NCI-H128 (cell line): ENCODE results near the gene SBF1.
"Not testable (repeated sequence)": the region's sequence is repeated elsewhere in the genome, so short reads cannot be mapped to it uniquely, and the experiment has no call there.

ENCODE experiments used
- DNase-seq: peaks from one replicate; lab custom pipeline; 2025; ENCODE audit not compliant: unreplicated experiment; lab: John Stamatoyannopoulos, UW

The SBF1 gene

GRCh38 chr22:50445880-50446707 lies 28.7 kb downstream of the SBF1 start:
- DNase-seq = no peak

DNA sequence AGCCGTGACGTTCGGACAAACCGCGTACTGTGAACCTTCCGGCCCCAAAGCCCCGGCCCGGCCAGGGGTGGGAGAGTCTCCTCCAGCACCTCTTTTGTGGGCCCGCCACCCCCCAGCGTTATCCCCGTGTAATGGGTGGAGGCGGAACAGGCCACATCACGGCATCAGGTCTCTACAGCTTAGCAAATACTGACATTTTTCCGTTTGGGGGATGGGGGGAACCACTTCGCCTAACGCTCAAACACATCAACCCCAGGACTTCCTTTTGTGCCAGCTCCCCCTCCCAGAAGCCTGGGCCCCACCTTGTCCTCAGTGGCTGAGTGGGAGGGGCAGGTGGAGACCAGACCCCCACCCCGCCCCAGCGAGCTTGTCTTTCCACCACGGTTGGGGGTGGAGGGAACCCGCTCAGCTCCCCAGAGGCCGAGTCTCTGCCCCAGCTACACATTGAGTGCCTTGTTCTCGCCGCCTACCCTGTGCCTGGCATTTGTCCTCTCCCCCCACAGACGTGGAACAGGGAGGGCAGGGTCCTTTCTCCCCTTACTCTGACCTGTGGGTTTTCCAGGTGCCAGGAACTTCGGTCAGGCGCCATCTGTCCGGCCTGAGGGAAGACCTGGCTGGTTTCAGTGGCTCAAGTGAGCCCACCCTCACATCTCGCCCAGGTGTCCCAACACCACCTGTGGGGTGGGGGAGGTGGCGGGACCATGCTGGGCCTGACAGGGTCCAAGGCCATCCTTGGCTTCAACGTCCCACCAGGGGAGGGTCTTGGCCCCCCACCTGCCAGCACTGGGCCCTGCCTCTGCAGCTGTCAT lies 29.6 kb downstream of the SBF1 start:
- no peak for DNase-seq

GRCh38 chr22:50444663-50445062 lies 30.2 kb downstream of the SBF1 start:
- DNase-seq = no peak

DNA sequence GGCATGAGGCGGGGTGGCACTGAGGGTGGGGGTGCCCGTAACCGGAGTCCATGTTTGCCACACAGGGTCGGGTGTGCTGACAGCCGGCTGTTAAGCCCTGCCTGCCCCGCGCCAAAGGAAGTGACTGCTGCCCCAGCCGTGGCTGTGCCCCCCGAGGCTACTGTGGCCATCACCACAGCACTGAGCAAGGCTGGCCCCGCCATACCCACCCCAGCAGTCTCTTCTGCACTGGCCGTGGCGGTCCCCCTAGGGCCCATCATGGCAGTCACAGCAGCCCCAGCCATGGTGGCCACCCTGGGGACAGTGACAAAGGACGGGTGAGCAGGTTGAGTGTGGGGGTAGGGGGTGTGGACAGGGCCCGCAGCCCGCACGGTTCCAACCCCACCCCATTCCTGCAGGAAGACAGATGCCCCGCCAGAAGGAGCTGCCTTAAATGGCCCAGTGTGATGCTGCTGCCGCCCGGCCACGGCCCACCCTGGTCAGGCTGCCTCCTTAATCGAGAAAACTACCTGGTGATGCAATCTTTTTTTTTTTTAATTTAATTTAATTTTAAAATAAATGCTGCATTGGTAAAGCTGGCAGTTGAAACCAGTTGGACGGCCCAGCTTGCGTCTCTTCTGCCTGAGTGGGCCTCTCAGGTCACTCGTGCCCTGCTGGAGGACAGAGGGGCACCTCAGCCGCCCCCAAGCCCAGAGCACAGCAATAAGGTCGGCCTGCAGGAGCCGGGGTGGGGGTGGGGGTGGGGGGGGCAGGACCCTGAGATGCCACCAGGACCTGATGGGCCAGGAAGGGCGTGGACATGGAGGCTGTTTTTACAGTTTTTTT lies 30.8 kb downstream of the SBF1 start:
- DNase-seq = no peak

GRCh38 chr22:50443197-50443596 lies 31.6 kb downstream of the SBF1 start:
- DNase-seq = no peak

DNA sequence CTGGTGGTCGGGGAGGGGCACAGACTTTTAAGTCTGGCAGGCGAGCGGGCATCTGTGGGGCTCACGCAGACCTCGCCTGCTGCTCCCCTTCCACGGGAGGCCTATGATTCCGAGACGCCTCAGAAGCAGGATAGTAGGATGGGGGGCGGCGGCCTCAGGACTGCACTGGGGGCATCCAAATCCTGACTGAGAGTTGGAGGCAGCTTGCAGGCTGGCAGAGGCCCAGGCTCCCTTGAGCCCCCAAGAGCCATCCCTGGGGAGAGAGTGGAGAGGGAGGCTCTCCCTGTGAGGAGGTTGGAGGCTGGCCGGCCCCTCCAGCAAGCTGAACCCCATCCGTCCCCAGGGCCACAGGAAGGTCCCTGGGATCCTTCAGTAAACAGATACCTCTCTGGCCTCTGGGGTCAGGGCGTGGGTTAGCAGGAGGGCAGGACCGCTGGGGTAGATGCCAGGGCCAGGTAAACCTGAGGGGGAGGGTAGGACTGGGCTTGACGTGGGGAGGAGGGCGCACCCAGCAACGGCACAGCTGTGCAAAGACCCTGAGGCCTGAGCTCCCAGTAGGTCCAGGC lies 33.3 kb downstream of the SBF1 start:
- no peak for DNase-seq

DNA sequence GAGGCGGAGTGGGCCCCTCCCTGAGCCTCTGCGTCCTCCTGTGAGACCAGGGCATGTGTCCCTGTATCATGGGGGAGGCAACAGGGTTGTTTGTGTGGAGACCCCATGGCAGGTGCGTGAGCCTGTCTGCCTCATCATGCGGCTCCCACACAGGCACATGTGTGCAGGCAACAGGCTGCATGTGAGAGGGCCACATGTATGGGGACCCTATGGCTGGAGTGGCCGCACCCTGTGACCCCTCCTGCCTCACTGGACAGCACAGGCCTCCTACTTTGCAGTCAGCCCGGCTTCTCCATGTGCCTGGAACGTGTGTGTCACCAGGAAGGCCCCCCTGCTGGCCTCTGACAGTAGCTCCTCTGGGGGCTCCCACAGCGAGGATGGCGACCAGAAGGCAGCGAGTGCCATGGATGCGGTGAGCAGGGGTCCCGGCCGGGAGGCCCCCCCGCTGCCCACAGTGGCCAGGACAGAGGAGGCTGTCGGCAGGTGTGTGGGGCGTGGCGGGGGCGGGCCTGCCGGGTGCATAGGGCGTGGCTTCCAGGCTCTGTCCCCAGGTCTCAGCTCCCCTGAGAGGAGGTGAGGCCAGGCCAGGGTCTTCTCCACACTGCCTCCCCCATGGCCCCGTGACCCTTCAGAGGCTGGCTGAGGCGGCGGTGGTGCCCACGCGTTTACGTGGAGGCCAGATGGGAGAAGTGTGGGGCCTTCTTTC lies 34.1 kb downstream of the SBF1 start:
- no peak for DNase-seq

- no peak for DNase-seq
These were observed 34.9 kb downstream of the SBF1 start for GRCh38 chr22:50439871-50440331.

GRCh38 chr22:50439314-50439870 lies 35.4 kb downstream of the SBF1 start:
- DNase-seq = no peak

DNA sequence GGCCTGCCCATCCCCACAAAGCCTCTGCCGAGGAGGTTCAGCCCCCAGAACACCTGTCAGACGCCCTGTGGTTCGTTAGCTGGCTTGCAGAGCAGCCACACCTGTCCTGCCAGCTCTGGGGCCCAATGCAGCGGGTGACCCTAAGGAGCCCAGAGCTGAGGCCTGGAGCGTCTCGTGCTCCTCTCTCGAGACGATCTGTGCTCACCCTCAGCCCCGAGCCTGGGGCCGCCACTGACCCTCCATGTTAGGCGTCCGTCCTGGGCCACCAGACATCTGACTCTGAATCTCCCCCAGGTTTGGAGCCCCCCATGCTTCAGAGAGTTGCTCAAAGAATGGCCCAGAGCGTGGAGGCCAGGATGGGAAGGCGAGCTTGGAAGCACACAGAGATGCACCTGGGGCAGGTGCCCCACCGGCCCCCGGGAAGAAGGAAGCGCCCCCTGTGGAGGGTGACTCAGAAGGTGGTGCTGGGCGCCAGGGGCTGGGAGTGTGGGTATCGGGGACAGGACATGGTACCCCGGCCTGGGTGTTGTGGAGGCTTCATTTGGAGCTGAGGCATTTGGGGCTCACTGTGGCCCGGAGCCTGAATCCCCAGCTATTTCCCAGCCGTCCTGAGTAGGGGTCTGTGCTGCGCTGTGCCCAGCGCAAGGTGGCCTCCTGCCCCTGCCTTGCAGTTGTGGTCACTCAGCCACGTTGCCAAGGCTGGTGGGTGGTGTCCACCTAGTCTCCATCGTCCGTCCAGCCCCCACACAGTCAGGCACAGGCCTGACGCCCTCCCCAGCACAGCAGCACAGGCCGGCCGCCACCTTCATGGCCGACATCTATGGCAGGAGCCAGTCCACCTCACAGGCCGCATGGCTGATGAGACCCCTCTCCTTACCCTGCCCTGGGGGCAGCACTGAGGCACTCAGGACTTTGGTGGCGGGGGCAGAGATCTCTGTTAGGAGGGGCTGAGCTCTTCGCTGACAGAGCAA lies 36.2 kb downstream of the SBF1 start:
- DNase-seq = no peak

- no peak for DNase-seq
These were observed 37.1 kb downstream of the SBF1 start for GRCh38 chr22:50437511-50438304.

- DNase-seq = no peak
These were observed 37.9 kb downstream of the SBF1 start for GRCh38 chr22:50436841-50437341.

- DNase-seq = no peak
These were observed 38.6 kb downstream of the SBF1 start for GRCh38 chr22:50436015-50436830.

DNA sequence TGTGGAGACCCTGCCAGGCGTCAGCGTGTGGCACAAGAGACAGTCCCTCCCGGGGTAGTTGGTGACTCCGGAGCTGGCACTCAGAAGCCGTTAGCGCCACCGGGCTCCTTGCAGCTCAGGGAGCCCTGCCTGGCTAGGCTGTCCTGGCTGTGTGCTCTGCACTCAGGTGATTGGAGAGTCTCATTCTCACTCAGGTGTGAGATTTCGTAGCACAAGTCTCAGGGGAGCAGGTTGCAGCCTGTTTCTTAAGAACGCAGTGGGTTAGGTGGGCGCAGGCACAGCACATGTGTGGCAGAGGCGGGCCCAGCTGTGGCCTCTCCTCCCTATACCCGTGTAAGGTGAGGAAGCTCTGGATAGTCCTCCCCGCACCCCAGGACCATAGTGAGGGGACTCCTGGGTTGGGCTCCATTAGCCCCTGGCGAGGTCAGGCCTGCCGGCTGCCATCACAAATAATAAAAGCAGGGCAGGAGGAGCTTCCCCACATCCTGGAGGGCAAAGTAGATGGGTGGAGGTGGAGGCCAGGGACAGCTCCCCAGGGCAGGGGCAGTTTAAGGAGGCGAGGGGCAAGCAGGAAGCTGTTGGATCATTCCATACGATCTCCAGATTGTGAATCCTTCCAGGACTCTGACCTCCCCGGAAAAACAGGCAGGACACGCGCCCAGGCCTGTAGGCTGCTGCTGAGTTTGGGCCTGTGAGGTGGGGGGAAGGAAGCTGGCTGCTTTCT lies 39.4 kb downstream of the SBF1 start:
- DNase-seq = no peak

DNA sequence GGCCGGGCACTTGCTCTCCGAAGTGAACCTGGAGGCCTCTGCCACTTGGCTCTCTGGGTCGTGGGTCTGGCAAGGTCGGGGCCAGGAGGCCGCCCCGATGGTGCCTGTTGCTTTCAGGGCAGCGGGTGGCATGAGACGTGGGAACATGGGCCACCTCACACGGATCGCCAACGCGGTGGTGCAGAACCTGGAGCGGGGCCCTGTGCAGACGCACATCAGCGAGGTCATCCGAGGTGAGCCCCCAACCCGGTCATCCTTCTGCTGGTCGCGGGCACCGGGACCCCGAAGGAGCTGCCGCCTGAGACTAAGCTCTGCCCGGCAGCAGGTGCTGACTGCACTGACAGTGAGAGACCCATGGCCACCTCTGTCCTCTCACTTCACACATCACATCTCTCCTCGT lies 40.0 kb downstream of the SBF1 start:
- no peak for DNase-seq

DNA sequence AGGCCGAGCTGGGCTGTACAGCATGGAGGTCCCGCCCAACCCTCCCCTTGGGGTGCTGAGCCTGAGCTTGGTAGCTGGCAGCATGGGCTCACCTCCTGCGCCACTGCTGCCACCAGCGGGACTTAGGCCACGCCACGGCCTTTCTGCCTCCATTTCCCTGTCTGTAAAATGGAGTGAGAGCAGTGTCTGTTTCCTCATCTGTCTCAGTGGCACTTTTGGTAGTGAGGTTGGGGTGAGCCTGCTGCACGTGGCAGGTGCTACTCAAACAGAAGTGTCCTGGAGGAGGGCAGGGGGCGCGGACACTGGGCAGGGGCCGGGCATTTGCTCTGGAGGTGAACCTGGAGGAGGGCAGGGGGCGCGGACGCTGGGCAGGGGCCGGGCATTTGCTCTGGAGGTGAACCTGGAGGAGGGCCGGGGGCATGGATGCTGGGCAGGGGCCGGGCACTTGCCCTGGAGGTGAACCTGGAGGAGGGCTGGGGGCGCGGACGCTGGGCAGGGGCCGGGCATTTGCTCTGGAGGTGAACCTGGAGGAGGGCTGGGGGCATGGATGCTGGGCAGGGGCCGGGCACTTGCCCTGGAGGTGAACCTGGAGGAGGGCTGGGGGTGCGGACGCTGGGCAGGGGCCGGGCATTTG lies 41.8 kb downstream of the SBF1 start:
- not testable (repeated sequence) for DNase-seq
